HG03045 (cell line): ENCODE results near the gene MOG.

Source experiments
- ATAC-seq: cut with Tn5 transposase; IDR thresholded peaks from one replicate; pipeline ENCODE4 v1.9.1; 2021; ENCODE audit warnings: mild to moderate bottlenecking, moderate library complexity; ENCODE audit not compliant: unreplicated experiment

Gene MOG

GRCh38 chr6:29656798-29657197 lies at the start of gene MOG:
TSS of gene MOG (plus strand) at chr6:29657092. CDS start at chr6:29657210, 118 bp downstream.
- no peak for ATAC-seq

- ATAC-seq, result no peak
Observed at GRCh38 chr6:29608131-29608530, 48.8 kb upstream of the MOG start.

GRCh38 chr6:29610540-29610939 lies 46.4 kb upstream of the MOG start:
- ATAC-seq, result no peak

- no peak for ATAC-seq
Observed at GRCh38 chr6:29611426-29611825, 45.5 kb upstream of the MOG start.

GRCh38 chr6:29617782-29618554 lies 38.9 kb upstream of the MOG start:
- no peak for ATAC-seq

- no peak for ATAC-seq
Observed at GRCh38 chr6:29619578-29620160, 37.2 kb upstream of the MOG start.

GRCh38 chr6:29620630-29621029 lies 36.3 kb upstream of the MOG start:
- no peak for ATAC-seq

- ATAC-seq, result no peak
Observed at GRCh38 chr6:29624520-29624961, 32.4 kb upstream of the MOG start.

- no peak for ATAC-seq
Observed at GRCh38 chr6:29625337-29625930, 31.5 kb upstream of the MOG start.

GRCh38 chr6:29626948-29627754 lies 29.7 kb upstream of the MOG start:
- no peak for ATAC-seq

GRCh38 chr6:29627755-29628418 lies 29.0 kb upstream of the MOG start:
- no peak for ATAC-seq

- no peak for ATAC-seq
Observed at GRCh38 chr6:29628419-29629281, 28.2 kb upstream of the MOG start.

GRCh38 chr6:29629571-29629970 lies 27.3 kb upstream of the MOG start:
- no peak for ATAC-seq

- ATAC-seq, result no peak
Observed at GRCh38 chr6:29630315-29630714, 26.6 kb upstream of the MOG start.

- no peak for ATAC-seq
Observed at GRCh38 chr6:29631209-29631810, 25.6 kb upstream of the MOG start.

- ATAC-seq, result peak; percentile 30
Observed at GRCh38 chr6:29631860-29632731, 24.8 kb upstream of the MOG start.

GRCh38 chr6:29632789-29633533 lies 23.9 kb upstream of the MOG start, which contains the start of gene GABBR1:
TSS of gene GABBR1 (minus strand) at chr6:29633183. CDS start at chr6:29632385, 798 bp downstream.
- ATAC-seq, result peak; percentile 82

GRCh38 chr6:29633534-29633905 lies 23.4 kb upstream of the MOG start:
- ATAC-seq, result no peak
